Measurements from ENCODE around the gene BET1L. TPM values are rescaled to one million over a fixed set of nuclear protein-coding genes. Genes with fewer than 3 reads are reported as not detected.
"Not testable (repeated sequence)": the region's sequence is repeated elsewhere in the genome, so short reads cannot be mapped to it uniquely, and the experiment has no call there.

BET1L gene
- total and polyA plus RNA-seq, 8 donors: 27.7 to 53.4 (median 41.2) TPM

- no peak for TF ChIP-seq CTCF (IDR thresholded peaks at IDR 0.05)
- no peak for ATAC-seq
These were observed 8.9 kb downstream of the BET1L start for GRCh38 chr11:198236-198806.

GRCh38 chr11:197741-198235, 9.4 kb downstream of the BET1L start:
- WGBS, 2 donors: 70 to 82% methylated on average over 9 of the region's 9 CpGs
- TF ChIP-seq CTCF (IDR thresholded peaks at IDR 0.05): no peak
- intact Hi-C loops (cut with DNase I): no loop called here
- Histone ChIP-seq H3K4me3 (no peak overlapping the region), H3K27me3 (no peaks in the 10 kb centered on the region), H3K36me3 (peaks cover 0 to 15% (median 0%) of the 10 kb centered on the region in 3 donors), H3K9me3 (no peaks in the 10 kb centered on the region), H3K27ac (no peak overlapping the region), H3K4me1 (no peaks in the 10 kb centered on the region)
- FAIRE-seq (no peak), DNase-seq (peak in 4 of 6 donors; percentile 12 to 50 (median 31)), ATAC-seq (no peak)

More at GRCh38 chr11:198236-198806, 8.9 kb downstream of the BET1L start:
- DNase-seq (peak in 4 of 6 donors; percentile 11 to 70 (median 37)), FAIRE-seq (no peak)
- intact Hi-C loops (cut with DNase I): no loop called here
- WGBS, 2 donors: 82 to 89% methylated on average over 21 of the region's 21 CpGs
- Histone ChIP-seq H3K4me1 (no peaks in the 10 kb centered on the region), H3K27me3 (no peaks in the 10 kb centered on the region), H3K9me3 (no peaks in the 10 kb centered on the region), H3K27ac (no peak overlapping the region), H3K36me3 (peaks cover 0 to 17% (median 0%) of the 10 kb centered on the region in 3 donors), H3K4me3 (no peak overlapping the region)

- Histone ChIP-seq H3K27ac (no peak overlapping the region), H3K27me3 (no peaks in the 10 kb centered on the region), H3K4me3 (no peak overlapping the region), H3K36me3 (peaks cover 0 to 7% (median 0%) of the 10 kb centered on the region in 3 donors), H3K9me3 (no peaks in the 10 kb centered on the region), H3K4me1 (no peaks in the 10 kb centered on the region)
- FAIRE-seq (no peak), ATAC-seq (no peak), DNase-seq (peak in 4 of 6 donors; percentile 9 to 69 (median 33))
- WGBS, 2 donors: 67 to 82% methylated on average over 23 of the region's 23 CpGs
- no peak for TF ChIP-seq CTCF (IDR thresholded peaks at IDR 0.05)
- intact Hi-C loops (cut with DNase I): no loop called here
These were observed 10.1 kb downstream of the BET1L start for GRCh38 chr11:196786-197731.

GRCh38 chr11:193481-193880, 13.7 kb downstream of the BET1L start:
- H3K36me3 ChIP-seq; H3K9me3 ChIP-seq; H3K27ac ChIP-seq; FAIRE-seq; H3K4me3 ChIP-seq; H3K4me1 ChIP-seq; H3K27me3 ChIP-seq; intact Hi-C loops (cut with DNase I): not testable (repeated sequence)
- DNase-seq (peak in 5 of 6 donors; percentile 4 to 50 (median 32)), ATAC-seq (peak in 2 of 4 donors; percentile 12 to 15)
- 77 to 85% methylated on average over 5 of the region's 5 CpGs for WGBS, 2 donors

- peak; percentile 67 to 83 (median 73) for ATAC-seq
- H3K36me3 ChIP-seq; H3K27me3 ChIP-seq; intact Hi-C loops (cut with DNase I); H3K9me3 ChIP-seq; H3K4me1 ChIP-seq; H3K4me3 ChIP-seq; FAIRE-seq; H3K27ac ChIP-seq: not testable (repeated sequence)
- peak in 2 of 6 donors; percentile 19 to 27 for DNase-seq
- WGBS, 2 donors: 37 to 45% methylated on average over 4 to 5 of the region's 11 CpGs
These were observed 14.5 kb downstream of the BET1L start, which contains the start of gene SCGB1C1 for GRCh38 chr11:192674-193128. Gene SCGB1C1 (plus strand): TSS chr11:193078. CDS start chr11:193100, 22 bp downstream.

Measured in pancreas (tissue), 10 donors.